CD4-positive, alpha-beta T cell treated with Interleukin-15 for 4 hours (primary cell): ENCODE data around the gene SHQ1.

Experiments used
- DNase-seq: peaks from one replicate; pipeline ENCODE4 v3.0.0-alpha.2; 2020; ENCODE audit warnings: low spot score

Gene SHQ1

DNA sequence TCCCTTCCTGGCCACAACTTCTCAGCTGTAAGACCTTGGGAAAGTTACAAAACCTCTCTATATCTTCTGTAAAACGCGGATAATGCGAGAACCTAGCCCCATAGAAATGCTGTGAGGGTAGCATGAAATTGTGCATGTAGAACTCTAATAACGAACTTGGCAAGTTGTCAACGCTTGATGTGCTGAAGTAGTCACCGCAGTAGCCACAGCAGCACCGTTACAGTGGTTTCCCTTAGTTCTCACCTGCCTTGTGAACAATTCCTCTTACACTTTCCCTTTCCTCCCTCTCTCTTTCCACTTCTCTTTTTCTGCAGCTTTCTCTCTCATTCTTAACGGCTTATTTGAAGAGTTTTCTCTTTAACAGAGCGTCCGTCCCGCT, 447 bp upstream of the SHQ1 start:
- DNase-seq, result no peak

DNA sequence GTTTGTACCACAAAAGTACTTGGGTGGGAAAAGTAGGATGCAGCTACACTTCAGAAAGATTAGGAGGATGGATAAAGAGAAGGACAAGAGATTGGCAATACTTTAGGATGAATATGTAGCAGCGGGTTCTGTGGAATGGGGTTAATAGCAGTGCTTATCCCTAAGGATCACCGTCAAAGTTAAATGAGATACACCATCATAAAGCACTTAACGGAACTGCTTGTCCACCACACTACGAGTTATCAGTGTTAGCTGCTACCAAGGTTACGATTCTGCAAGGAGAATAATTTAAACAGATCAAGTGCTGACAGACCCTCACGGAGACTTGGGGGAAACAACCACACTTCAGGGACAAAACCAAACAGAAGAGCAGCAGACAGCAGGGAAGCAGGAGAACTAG, 963 bp downstream of the SHQ1 start:
- DNase-seq, result no peak

DNA sequence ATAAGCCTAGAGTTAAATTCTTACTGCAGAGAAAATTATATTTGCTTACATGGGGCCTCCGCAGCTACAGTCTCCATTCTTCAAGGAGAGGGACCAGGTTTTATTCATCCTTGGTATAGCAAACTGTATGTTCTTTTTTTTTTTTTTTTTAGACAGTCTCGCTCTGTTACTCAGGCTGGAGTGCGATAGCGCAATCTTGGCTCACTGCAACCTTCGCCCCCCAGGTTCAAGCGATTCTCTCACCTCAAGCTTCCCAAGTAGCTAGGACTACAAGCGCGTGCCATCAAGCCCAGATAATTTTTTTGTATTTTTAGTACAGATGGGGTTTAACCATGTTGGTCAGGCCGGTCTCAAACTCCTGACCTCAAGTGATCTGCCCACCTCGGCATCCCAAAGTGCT, 2.1 kb downstream of the SHQ1 start:
- DNase-seq, result no peak

GRCh38 chr3:72844436-72844993, 3.7 kb downstream of the SHQ1 start:
- no peak for DNase-seq

- no peak for DNase-seq
Measured at GRCh38 chr3:72839057-72839456, 9.2 kb downstream of the SHQ1 start.

GRCh38 chr3:72836923-72837322, 11.3 kb downstream of the SHQ1 start:
- no peak for DNase-seq

DNA sequence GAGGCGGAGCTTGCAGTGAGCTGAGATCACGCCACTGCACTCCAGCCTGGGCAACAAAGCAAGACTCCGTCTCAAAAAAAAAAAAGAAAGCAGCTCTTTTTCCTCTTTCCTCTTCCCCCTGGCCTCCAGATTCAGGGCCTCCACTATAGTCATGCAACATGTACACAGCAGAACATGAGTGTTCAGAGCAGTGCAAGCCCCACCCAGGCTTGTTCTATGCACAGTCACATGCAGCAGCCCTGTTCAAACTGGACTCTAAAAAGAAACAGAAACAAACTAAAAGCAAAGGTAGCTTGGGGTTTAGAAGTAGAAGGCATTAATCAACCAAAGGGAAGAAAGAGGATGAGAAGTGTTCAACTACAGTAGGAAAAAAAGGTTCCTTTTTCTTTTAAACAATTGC, 11.8 kb downstream of the SHQ1 start:
- DNase-seq, result no peak

DNA sequence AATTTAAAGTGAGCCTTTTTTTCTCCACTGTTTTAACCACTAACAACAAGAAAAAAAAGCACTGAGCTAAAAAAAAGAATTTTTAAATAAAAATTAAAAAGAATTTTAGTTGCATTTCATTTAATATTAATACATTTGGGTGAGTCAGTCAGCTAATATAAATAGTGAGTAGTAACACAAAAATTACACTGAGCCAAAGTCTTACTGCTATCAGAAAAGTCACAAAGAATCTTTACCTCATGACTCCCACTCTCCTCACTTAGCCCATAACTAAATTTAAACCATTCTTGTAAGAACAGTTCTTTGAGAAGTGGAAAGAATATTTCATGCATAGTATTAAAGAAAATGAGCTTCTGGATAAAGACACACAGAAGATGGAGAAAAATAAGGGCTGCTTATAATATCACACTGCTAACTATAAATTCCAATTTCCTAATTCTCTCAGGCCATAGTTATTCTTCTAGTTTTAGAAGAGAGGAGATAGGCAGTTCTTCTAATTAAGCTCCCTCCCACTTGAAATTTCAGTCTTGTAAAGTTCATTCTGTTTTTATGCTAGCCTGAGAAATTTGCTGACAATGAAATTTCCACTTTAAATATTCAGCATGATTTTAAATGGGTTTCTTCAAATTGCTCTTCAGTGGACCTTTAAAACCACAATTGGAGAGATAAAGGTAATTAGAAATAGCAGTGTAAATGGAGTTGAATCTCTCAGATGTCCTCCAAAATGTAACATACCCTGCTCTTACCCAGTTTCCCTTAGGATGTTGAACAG, 17.6 kb downstream of the SHQ1 start:
- no peak for DNase-seq

- DNase-seq, result no peak
Measured at GRCh38 chr3:72829701-72830100, 18.5 kb downstream of the SHQ1 start.

DNA sequence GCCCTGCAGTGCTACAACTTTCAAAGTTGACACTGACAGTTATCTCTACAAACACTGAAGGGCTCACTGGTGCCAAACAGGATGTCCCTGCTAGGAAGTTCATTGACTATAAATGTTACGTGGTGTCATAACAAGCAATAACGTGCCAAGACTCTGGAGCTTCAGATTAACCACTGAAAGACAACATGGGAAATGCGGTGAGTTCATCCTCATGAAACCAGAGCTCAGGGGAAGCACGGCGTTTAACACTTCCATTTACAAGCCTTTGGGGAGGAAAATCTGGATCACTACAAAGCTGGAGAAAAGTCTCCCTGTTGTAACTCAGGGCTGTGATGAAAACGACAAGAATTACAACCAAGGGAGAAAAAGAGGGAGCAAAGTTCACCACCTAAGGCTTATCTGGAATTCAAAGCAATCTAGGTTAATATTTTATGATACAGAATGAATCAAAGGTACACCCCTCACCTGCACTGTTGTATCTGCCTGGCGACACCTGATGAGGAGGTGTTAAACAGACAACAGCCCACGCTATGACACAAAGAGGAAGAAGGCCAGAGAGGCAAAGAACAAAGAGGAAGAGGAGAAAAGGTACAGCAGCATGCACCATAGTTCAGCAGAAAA, 27.0 kb downstream of the SHQ1 start:
- no peak for DNase-seq

GRCh38 chr3:72820415-72820814, 27.8 kb downstream of the SHQ1 start:
- DNase-seq, result no peak

- no peak for DNase-seq
Measured at GRCh38 chr3:72818905-72819304, 29.3 kb downstream of the SHQ1 start.

GRCh38 chr3:72818092-72818773, 30.0 kb downstream of the SHQ1 start:
- no peak for DNase-seq

DNA sequence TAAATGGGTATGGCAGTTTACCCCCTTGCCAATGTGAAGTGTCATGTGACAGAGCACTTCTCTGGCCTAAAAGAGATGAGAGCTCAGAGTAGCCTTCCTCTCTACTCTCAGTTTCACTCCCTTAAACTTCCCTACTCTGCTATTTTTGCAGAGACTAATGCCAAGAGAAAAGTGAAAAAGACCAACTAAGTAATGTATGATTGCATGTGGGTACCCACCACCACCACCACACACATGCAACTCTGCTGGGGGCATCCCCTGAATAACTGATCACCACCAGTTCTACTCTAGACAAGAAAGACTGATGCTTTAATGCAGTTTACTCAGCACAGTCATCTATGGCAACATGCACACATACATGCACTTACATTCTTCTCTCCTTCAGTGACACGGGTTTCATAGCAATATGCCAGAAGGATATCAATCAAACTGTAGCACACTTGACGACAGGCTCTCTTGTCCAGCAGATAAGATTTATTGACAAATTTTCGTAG, 31.3 kb downstream of the SHQ1 start:
- DNase-seq, result no peak

- DNase-seq, result no peak
Measured at GRCh38 chr3:72814308-72814707, 33.9 kb downstream of the SHQ1 start.

DNA sequence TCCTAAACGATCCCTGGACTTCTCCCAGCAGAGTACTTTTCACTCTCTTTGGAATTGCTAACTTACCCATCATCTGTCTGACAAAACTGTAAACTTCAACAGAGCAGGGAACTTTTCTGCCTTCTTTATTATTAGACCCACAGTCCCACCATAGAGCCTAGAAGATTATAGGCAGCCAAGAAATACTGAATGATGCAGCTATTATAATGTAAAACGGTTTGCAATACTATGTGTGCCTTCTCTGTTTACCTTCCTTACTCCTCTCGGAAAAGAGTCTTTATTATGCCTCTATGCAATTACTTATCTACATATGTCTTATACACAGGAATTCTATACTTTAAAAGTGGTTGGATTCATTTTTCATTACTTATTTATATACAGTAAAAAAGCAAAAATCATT, 36.0 kb downstream of the SHQ1 start:
- DNase-seq, result no peak

DNA sequence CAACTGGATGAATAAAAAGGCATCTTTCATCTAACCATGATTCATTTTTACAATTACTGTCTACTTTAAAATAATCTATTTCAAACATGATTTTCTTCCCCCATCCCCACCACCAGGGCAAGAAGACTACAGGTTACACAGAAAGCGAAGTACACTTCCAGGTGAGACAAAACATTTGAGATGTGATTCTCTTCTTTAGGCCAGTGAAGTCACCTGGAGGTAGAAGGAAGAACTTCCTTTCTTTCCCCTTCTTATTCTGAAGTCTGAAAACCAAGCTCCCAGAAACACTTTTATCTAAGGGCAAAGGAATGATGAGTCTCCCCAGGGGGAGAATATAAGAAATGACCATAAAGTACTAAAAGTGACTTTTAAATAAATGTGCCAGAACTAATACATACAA, 36.7 kb downstream of the SHQ1 start:
- DNase-seq, result no peak

DNA sequence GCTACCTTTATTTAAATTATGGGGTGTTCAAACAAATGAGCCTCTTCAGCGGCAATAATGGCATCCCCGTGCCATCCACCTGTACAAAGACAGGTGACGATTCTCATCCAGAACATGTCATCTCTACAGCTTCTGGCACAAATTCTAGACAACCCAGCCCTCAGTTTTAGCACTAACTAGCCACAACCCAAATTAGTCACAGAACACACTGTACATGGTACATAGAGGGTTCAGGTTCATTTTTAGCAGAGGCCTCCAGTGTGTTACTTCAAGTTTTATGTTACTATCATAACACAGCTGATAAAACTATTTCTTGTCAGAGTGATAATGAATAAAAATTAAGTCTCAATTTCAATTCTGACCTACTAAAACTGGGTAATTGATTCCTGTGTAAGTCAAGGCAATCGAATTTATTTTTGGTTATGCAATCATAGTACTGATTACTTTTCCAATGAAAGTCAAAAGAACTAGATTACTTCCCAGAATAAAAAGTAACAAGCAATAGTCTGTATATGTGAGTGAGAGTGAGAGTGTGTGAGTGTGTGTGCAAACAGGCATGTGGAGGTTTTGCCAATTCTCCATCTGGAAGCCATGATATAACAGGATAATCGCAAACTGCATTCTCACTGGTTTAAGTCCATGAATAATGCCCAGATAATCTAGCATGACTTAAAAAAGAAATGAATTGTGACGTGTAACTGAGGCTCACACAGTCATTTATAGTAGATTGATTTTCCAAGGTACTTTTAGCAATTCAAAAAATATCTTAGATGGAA, 37.4 kb downstream of the SHQ1 start:
- no peak for DNase-seq

DNA sequence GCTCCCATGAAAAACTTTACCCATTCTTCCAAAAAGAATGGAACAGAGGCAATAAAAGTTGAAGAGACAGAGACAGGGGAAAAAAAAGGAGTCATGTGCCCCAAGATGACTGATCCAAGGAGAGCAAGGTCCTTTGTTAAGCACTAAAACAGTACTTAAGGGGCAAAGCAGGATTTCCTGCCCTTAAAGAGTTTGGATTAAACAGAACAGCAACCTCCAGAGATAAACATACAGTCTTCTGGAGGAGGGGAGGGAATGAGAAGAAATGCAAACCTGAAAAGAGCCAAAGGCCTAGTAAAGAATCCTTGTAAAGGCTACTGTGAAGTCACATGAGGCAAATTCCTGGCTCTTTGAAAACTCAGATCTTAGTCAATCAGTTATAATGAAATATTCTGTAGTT, 38.2 kb downstream of the SHQ1 start:
- DNase-seq, result no peak

GRCh38 chr3:72804361-72804760, 43.9 kb downstream of the SHQ1 start:
- no peak for DNase-seq

DNA sequence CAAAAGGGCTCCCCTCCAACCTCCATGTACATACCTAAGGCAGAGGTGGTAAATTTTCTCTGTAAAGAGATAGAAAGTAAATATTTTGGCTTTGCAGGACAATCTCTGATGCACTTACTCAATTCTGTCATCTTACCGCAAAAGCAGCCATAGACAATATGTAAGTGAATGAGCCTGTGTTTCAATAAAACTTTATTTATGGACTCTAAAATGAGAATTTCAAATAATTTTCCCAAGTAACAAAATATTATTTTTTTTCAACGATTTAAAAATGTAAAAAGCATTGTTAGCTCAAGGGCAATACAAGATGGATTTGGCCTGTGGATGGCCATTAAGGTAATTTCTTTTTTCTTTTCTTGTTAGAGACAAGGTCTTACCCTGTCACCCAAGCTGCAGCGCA, 44.7 kb downstream of the SHQ1 start:
- no peak for DNase-seq

GRCh38 chr3:72802001-72802400, 46.2 kb downstream of the SHQ1 start:
- DNase-seq, result no peak
